Left ventricle myocardium inferior (tissue), 1 donor: ENCODE data around the gene TSSC4. TPM values are rescaled to one million over a fixed set of nuclear protein-coding genes. Genes with fewer than 3 reads are reported as not detected.

Source experiments
- DNase-seq: peaks from one replicate; pipeline ENCODE4 v3.0.0-alpha.2; 2020
- H3K27ac ChIP-seq: fragments of 200-600 bp; replicated peaks from 2 replicates; pipeline ENCODE4 v1.8.0; 2021
- H3K27me3 ChIP-seq: fragments of 200-600 bp; 2 replicates; pipeline ENCODE4 v1.8.0; 2021; ENCODE audit warnings: low read depth
- H3K36me3 ChIP-seq: fragments of 200-600 bp; 2 replicates; pipeline ENCODE4 v1.8.0; 2021
- H3K4me1 ChIP-seq: fragments of 200-600 bp; 2 replicates; pipeline ENCODE4 v1.8.0; 2021
- H3K4me3 ChIP-seq: fragments of 200-600 bp; 2 replicates; pipeline ENCODE4 v1.8.0; 2021; ENCODE audit warnings: mild to moderate bottlenecking, moderate library complexity
- H3K9me3 ChIP-seq: fragments of 200-600 bp; replicated peaks from 2 replicates; pipeline ENCODE4 v1.8.0; 2021
- CTCF ChIP-seq: fragments of 200-600 bp; IDR thresholded peaks from 2 replicates; pipeline ENCODE4 v1.8.0; 2021; ENCODE audit warnings: antibody characterized with exemption, mild to moderate bottlenecking, borderline replicate concordance
- intact Hi-C: fragments of 100-400 bp; cut with micrococcal nuclease; formaldehyde crosslinking; loops from one replicate; pipeline ENCODE4 v1.11.0; 2022
- total RNA-seq: library from RNA; stranded (reverse); fragmentation: NEBNext Ultra II Directional; extraction: Animal tissue kit (Norgen Biotek cat#: 25700); gene quantifications from one replicate; pipeline ENCODE4 v1.2.1, GENCODE V29; 2021
- donor health status: DM: no; HTN: yes; CAD: no; lungs with severe emphysema.

Gene TSSC4
- total RNA-seq, 1 donor from 2014 or later = 31.7 TPM

DNA sequence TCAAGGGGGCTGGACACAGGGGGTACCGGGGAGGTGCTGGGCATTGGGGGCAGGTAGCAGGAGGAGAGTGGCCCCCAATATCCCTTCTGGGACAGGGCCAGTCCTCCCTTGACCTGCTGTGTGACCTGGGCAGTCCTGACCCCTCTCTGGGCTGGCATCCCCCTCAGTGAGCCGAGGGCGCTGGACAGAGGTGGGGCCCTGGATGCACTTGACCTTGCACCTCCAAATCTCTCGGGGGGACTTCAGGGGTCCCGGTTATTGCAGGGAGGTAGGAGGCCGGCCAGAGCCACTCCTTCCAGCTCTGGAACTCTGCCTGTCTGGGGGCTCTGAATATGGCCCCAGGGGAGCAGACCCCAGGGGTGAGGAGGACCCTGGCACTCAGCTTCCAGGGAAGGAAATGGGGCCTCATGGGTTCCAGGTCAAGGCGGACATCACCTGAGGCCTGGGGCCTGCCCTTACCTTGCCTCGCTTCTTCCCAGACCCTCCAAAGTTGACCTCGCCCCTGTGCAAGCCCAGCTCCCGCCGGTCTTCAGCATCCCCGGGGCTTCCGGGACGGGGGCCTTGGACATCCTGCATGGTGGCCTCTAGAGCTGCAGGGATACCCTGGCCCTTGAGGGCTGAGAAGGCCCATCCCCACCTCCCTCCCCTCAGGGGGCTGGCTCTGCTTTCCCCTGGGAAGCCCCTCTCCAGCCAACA, 22.1 kb downstream of the TSSC4 start:
- peaks cover 13% of the 10 kb centered on the region for H3K4me1 ChIP-seq
- TF ChIP-seq CTCF = no peak
- H3K27me3 ChIP-seq = peaks cover 37% of the 10 kb centered on the region
- no peak for DNase-seq
- H3K36me3 ChIP-seq = no peaks in the 10 kb centered on the region
- no peak overlapping the region for H3K27ac ChIP-seq
- intact Hi-C loops = loop anchor here (5.0 to 10.0 kb wide), 2 partner anchors 115 to 462 kb away; partner anchors contain the start of gene CDKN1C
- H3K9me3 ChIP-seq = no peaks in the 10 kb centered on the region
- no peak overlapping the region for H3K4me3 ChIP-seq

- no peak for TF ChIP-seq CTCF
- Histone ChIP-seq H3K27me3 (peaks cover 37% of the 10 kb centered on the region), H3K4me1 (peaks cover 13% of the 10 kb centered on the region), H3K27ac (no peak overlapping the region), H3K36me3 (no peaks in the 10 kb centered on the region), H3K9me3 (no peaks in the 10 kb centered on the region), H3K4me3 (no peak overlapping the region)
- DNase-seq = no peak
- intact Hi-C loops = loop anchor here (5.0 to 10.0 kb wide), 2 partner anchors 116 to 461 kb away; partner anchors contain the start of gene CDKN1C
Observed at GRCh38 chr11:2423157-2424025, 22.8 kb downstream of the TSSC4 start.

GRCh38 chr11:2424811-2425495, 24.4 kb downstream of the TSSC4 start:
- DNase-seq = no peak
- intact Hi-C loops = loop anchor here (5.0 to 10.0 kb wide), 2 partner anchors 118 to 460 kb away; partner anchors contain the start of gene CDKN1C
- TF ChIP-seq CTCF = no peak
- H3K4me3 ChIP-seq = no peak overlapping the region
- H3K27ac ChIP-seq = no peak overlapping the region
- H3K4me1 ChIP-seq = peaks cover 10% of the 10 kb centered on the region
- no peaks in the 10 kb centered on the region for H3K9me3 ChIP-seq
- peaks cover 37% of the 10 kb centered on the region for H3K27me3 ChIP-seq
- H3K36me3 ChIP-seq = no peaks in the 10 kb centered on the region

- peaks cover 4% of the 10 kb centered on the region for H3K4me1 ChIP-seq
- H3K36me3 ChIP-seq = no peaks in the 10 kb centered on the region
- no peak for DNase-seq
- H3K27ac ChIP-seq = no peak overlapping the region
- intact Hi-C loops = loop anchor here (10.0 kb wide), 1 partner anchor 459 kb away; the partner anchor contains the start of gene CDKN1C
- H3K9me3 ChIP-seq = no peaks in the 10 kb centered on the region
- TF ChIP-seq CTCF = no peak
- no peak overlapping the region for H3K4me3 ChIP-seq
- peaks cover 37% of the 10 kb centered on the region for H3K27me3 ChIP-seq
Observed at GRCh38 chr11:2425506-2425905, 25.0 kb downstream of the TSSC4 start.

- no peaks in the 10 kb centered on the region for H3K9me3 ChIP-seq
- DNase-seq = no peak
- intact Hi-C loops = loop anchor here (10.0 kb wide), 1 partner anchor 459 kb away; the partner anchor contains the start of gene CDKN1C
Observed at GRCh38 chr11:2426221-2426620, 25.7 kb downstream of the TSSC4 start.

More at GRCh38 chr11:2426221-2426620, 25.7 kb downstream of the TSSC4 start:
- H3K4me3 ChIP-seq = no peak overlapping the region
- H3K27me3 ChIP-seq = peaks cover 32% of the 10 kb centered on the region
- H3K36me3 ChIP-seq = no peaks in the 10 kb centered on the region
- H3K4me1 ChIP-seq = no peaks in the 10 kb centered on the region
- TF ChIP-seq CTCF = no peak
- H3K27ac ChIP-seq = no peak overlapping the region
